Lung (tissue), 12 donors: ENCODE measurements around the gene TAOK2. TPM values are rescaled to one million over a fixed set of nuclear protein-coding genes. Genes with fewer than 3 reads are reported as not detected.

Experiments used
- ATAC-seq: fragments of 200-7000 bp; cut with Tn5 transposase; one replicate; pipeline ENCODE4 v1.9.1; 2020; ENCODE audit warnings: moderate number of reproducible peaks; ENCODE audit not compliant: insufficient read depth, low FRiP score
- DNase-seq, 3 donors: peaks; one replicate each; pipeline ENCODE4 v3.0.0-alpha.2; 2013 to 2017
- H3K27ac ChIP-seq, 2 donors: one replicate each; pipeline ENCODE4 v1.5.1; 2013; ENCODE audit warnings: mild to moderate bottlenecking in 2 of 2, moderate library complexity in 2 of 2, control low read depth in 1 of 2, inconsistent platforms in 1 of 2, low read depth in 1 of 2, low read length in 1 of 2
- H3K27me3 ChIP-seq, 3 donors: one replicate each; pipeline ENCODE4 v1.5.1; 2013; ENCODE audit warnings: low read length in 2 of 3; ENCODE audit not compliant: control insufficient read depth in 3 of 3, insufficient read depth in 3 of 3
- H3K36me3 ChIP-seq, 4 donors: one replicate each; pipeline ENCODE4 v1.5.1; 2013; ENCODE audit warnings: low read length in 4 of 4, mild to moderate bottlenecking in 1 of 4, moderate library complexity in 1 of 4; ENCODE audit not compliant: control insufficient read depth in 4 of 4, insufficient read depth in 4 of 4
- H3K4me1 ChIP-seq, 5 donors: one replicate each; pipeline ENCODE4 v1.5.1; 2013; ENCODE audit warnings: low read length in 5 of 5, mild to moderate bottlenecking in 2 of 5, moderate library complexity in 1 of 5; ENCODE audit not compliant: control insufficient read depth in 5 of 5, insufficient read depth in 5 of 5
- H3K4me3 ChIP-seq: one replicate; pipeline ENCODE4 v1.5.1; 2013; ENCODE audit warnings: mild to moderate bottlenecking, control low read depth, moderate library complexity
- H3K9ac ChIP-seq, 2 donors: one replicate each; pipeline ENCODE4 v1.5.1; 2013; ENCODE audit warnings: low read length in 2 of 2, control low read depth in 1 of 2; ENCODE audit not compliant: insufficient read depth in 1 of 2
- H3K9me3 ChIP-seq, 4 donors: one replicate each; pipeline ENCODE4 v1.5.1; 2013; ENCODE audit warnings: low read length in 3 of 4, mild to moderate bottlenecking in 1 of 4, moderate library complexity in 1 of 4; ENCODE audit not compliant: control insufficient read depth in 4 of 4, insufficient read depth in 3 of 4
- WGBS, 2 donors: extraction: QIAGEN DNeasy Blood & Tissue Kit; methylation state at CpG; one replicate each; pipeline ENCODE4 v1.1.7; 2013; 5-methylcytosine and 5-hydroxymethylcytosine counted together
- polyA plus RNA-seq, 2 donors: library from polyadenylated mRNA; stranded (reverse); fragments of 200-250 nt; gene quantifications; one replicate each; pipeline ENCODE4 v1.2.1, GENCODE V29; 2013
- total RNA-seq, 2 donors: library from RNA; depleted of rRNA in 1 of 2; stranded (reverse); fragments of >200 nt in 1 of 2; gene quantifications; one replicate each; pipeline ENCODE4 v1.2.1, GENCODE V29; 2014 to 2021
- TF ChIP-seq, protein P1 (sequence below): IDR thresholded peaks from 2 replicates; pipeline ENCODE4 v1.5.1; 2012; ENCODE audit warnings: mild to moderate bottlenecking; ENCODE audit errors: control extremely low read depth, extremely low read depth
- donor health status: control.
- donor health status: control.
- donor health status: Bipolar disorder and iron deficiency.
- donor health status: healthy.
- donor health status: DM: yes; HTN: yes; CAD: no.

TAOK2 gene
- total and polyA plus RNA-seq, 4 donors = 33.8 to 71.8 (median 55.4) TPM

GRCh38 chr16:30002614-30003346, 29.1 kb downstream of the TAOK2 start:
- no peaks in the 10 kb centered on the region for H3K27me3 ChIP-seq
- no peak overlapping the region for H3K27ac ChIP-seq
- H3K36me3 ChIP-seq = peaks cover 0 to 26% (median 1%) of the 10 kb centered on the region in 4 donors
- no peaks in the 10 kb centered on the region for H3K4me1 ChIP-seq
- 85 to 94% methylated on average over 19 of the region's 19 CpGs for WGBS, 2 donors
- H3K9me3 ChIP-seq = no peaks in the 10 kb centered on the region
- TF ChIP-seq, protein P1, sequence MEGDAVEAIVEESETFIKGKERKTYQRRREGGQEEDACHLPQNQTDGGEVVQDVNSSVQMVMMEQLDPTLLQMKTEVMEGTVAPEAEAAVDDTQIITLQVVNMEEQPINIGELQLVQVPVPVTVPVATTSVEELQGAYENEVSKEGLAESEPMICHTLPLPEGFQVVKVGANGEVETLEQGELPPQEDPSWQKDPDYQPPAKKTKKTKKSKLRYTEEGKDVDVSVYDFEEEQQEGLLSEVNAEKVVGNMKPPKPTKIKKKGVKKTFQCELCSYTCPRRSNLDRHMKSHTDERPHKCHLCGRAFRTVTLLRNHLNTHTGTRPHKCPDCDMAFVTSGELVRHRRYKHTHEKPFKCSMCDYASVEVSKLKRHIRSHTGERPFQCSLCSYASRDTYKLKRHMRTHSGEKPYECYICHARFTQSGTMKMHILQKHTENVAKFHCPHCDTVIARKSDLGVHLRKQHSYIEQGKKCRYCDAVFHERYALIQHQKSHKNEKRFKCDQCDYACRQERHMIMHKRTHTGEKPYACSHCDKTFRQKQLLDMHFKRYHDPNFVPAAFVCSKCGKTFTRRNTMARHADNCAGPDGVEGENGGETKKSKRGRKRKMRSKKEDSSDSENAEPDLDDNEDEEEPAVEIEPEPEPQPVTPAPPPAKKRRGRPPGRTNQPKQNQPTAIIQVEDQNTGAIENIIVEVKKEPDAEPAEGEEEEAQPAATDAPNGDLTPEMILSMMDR = no peak
- no peak overlapping the region for H3K4me3 ChIP-seq
- DNase-seq (no peak), ATAC-seq (no peak)
- no peak overlapping the region for H3K9ac ChIP-seq

DNA sequence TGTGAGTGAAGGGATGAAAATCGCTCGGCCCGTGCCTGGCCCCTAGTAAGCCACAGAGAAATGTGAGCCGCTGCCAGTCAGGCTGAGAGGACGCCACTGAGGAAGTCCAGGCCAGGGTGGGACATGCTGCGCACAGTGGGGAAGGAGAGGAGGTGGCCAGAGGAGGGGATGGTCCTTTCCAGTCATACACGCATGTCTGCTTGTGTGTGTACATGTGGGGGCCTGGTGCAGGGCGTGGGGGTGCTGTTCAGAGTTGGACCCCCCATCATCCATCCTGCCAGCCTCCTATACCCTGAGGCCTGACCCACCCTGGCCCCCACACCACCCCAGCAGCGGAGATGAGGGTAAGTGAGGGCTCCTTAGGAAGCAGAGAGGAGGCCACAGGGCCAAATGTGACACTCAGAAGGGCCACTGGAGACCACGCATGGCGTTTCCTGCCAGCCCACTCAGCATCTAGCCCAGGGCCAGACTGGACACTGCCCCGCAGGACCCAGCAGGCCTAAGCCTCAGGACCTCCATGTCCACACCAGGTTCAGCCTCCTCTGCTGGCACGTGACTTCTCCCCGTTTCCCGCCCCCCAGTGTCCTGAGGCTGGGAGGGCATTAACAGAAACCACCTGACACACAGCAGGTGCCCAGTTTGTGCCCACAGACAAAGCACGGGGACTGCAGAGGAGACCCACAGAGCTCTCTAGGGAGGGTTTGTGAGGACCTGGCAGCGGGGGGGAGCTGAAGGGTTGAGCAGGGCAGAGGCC, 30.2 kb downstream of the TAOK2 start:
- 86 to 93% methylated on average over 17 of the region's 17 CpGs for WGBS, 2 donors
- no peak overlapping the region for H3K4me3 ChIP-seq
- ATAC-seq (no peak), DNase-seq (no peak)
- H3K27me3 ChIP-seq = peaks cover 0 to 2% (median 0%) of the 10 kb centered on the region in 3 donors
- H3K4me1 ChIP-seq = no peaks in the 10 kb centered on the region
- H3K9me3 ChIP-seq = no peaks in the 10 kb centered on the region
- TF ChIP-seq, protein P1 = no peak
- peaks cover 0 to 26% (median 1%) of the 10 kb centered on the region in 4 donors for H3K36me3 ChIP-seq
- peak overlapping the region in 1 of 2 donors; percentile 9 for H3K27ac ChIP-seq
- H3K9ac ChIP-seq = no peak overlapping the region

GRCh38 chr16:30004424-30004776, 30.7 kb downstream of the TAOK2 start:
- Histone ChIP-seq H3K9me3 (peaks cover 0 to 2% (median 0%) of the 10 kb centered on the region in 4 donors), H3K27ac (peak overlapping the region in 1 of 2 donors; percentile 26), H3K36me3 (peaks cover 0 to 26% (median 1%) of the 10 kb centered on the region in 4 donors), H3K27me3 (peaks cover 0 to 4% (median 3%) of the 10 kb centered on the region in 3 donors), H3K4me1 (no peaks in the 10 kb centered on the region), H3K4me3 (no peak overlapping the region), H3K9ac (no peak overlapping the region)
- TF ChIP-seq, protein P1 = no peak
- no peak for DNase-seq
- WGBS, 2 donors = 68 to 75% methylated on average over 17 to 19 of the region's 19 CpGs
- ATAC-seq = no peak
